SK-N-SH treated with all-trans-retinoic acid at 6 μM for 48 hours (cell line): ENCODE results near the gene GCGR.

Experiments used
- ESRRG ChIP-seq: fragments of 250-450 bp; sonication (Bioruptor Pico); IDR thresholded peaks from 2 replicates; pipeline ENCODE4 v1.6.1; 2021; ENCODE audit warnings: mild to moderate bottlenecking
- RARB ChIP-seq: fragments of 250-450 bp; sonication (Bioruptor Pico); IDR thresholded peaks from 2 replicates; pipeline ENCODE4 v1.8.0; 2021; ENCODE audit warnings: mild to moderate bottlenecking, moderate library complexity
- ZFP3 ChIP-seq: fragments of 250-450 bp; sonication (Bioruptor Pico); IDR thresholded peaks from 2 replicates; pipeline ENCODE4 v1.5.0; 2020; ENCODE audit warnings: mild to moderate bottlenecking, moderate library complexity
- ZFP30 ChIP-seq: fragments of 450-650 bp; formaldehyde crosslinking; IDR thresholded peaks from 2 replicates; pipeline ENCODE4 v1.5.0; 2022; ENCODE audit warnings: mild to moderate bottlenecking, moderate library complexity
- TF ChIP-seq, protein P1 (sequence below): fragments of 250-450 bp; sonication (Bioruptor Pico); IDR thresholded peaks from 2 replicates; pipeline ENCODE4 v1.8.0; 2020; ENCODE audit warnings: mild to moderate bottlenecking, moderate library complexity, borderline replicate concordance
- TF ChIP-seq, protein P2 (sequence below): fragments of 250-450 bp; sonication (Bioruptor Pico); IDR thresholded peaks from 2 replicates; pipeline ENCODE4 v1.5.0; 2020; ENCODE audit warnings: mild to moderate bottlenecking, moderate library complexity

DNA sequence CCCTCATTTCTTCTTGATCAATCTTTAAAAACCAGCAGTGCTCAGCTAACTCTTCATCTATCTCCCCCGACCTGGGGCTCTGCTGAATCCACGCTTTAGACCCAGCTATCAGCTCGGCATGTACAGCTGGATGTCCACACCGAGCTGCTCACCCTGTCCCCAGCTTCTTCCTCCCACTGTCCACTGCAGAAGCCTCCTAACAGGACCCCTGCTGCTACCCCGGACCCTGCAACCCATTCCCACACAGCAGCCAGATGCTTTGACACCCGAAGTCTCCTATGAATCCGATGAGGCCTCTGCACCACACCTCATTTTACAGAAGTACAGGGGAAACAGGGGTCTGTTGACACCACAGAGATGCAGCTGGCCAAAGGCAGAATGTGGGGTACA, 13.8 kb downstream of the GCGR start:
- no peak for TF ChIP-seq ZFP30 (CRISPR knock-in tag)
- TF ChIP-seq, protein P1, sequence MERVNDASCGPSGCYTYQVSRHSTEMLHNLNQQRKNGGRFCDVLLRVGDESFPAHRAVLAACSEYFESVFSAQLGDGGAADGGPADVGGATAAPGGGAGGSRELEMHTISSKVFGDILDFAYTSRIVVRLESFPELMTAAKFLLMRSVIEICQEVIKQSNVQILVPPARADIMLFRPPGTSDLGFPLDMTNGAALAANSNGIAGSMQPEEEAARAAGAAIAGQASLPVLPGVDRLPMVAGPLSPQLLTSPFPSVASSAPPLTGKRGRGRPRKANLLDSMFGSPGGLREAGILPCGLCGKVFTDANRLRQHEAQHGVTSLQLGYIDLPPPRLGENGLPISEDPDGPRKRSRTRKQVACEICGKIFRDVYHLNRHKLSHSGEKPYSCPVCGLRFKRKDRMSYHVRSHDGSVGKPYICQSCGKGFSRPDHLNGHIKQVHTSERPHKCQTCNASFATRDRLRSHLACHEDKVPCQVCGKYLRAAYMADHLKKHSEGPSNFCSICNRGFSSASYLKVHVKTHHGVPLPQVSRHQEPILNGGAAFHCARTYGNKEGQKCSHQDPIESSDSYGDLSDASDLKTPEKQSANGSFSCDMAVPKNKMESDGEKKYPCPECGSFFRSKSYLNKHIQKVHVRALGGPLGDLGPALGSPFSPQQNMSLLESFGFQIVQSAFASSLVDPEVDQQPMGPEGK: no peak
- TF ChIP-seq ZFP3: no peak
- no peak for TF ChIP-seq RARB (CRISPR knock-in tag)
- TF ChIP-seq ESRRG: no peak
- TF ChIP-seq, protein P2, sequence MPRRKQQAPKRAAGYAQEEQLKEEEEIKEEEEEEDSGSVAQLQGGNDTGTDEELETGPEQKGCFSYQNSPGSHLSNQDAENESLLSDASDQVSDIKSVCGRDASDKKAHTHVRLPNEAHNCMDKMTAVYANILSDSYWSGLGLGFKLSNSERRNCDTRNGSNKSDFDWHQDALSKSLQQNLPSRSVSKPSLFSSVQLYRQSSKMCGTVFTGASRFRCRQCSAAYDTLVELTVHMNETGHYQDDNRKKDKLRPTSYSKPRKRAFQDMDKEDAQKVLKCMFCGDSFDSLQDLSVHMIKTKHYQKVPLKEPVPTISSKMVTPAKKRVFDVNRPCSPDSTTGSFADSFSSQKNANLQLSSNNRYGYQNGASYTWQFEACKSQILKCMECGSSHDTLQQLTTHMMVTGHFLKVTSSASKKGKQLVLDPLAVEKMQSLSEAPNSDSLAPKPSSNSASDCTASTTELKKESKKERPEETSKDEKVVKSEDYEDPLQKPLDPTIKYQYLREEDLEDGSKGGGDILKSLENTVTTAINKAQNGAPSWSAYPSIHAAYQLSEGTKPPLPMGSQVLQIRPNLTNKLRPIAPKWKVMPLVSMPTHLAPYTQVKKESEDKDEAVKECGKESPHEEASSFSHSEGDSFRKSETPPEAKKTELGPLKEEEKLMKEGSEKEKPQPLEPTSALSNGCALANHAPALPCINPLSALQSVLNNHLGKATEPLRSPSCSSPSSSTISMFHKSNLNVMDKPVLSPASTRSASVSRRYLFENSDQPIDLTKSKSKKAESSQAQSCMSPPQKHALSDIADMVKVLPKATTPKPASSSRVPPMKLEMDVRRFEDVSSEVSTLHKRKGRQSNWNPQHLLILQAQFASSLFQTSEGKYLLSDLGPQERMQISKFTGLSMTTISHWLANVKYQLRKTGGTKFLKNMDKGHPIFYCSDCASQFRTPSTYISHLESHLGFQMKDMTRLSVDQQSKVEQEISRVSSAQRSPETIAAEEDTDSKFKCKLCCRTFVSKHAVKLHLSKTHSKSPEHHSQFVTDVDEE (CRISPR knock-in tag): no peak
